Subcutaneous adipose tissue (tissue), 4 donors: ENCODE measurements around the gene ATG5. TPM values are rescaled to one million over a fixed set of nuclear protein-coding genes. Genes with fewer than 3 reads are reported as not detected.

Experiments used
- CTCF ChIP-seq: fragments of 450-650 bp; IDR thresholded peaks from one replicate; pipeline ENCODE4 v1.5.1; 2016; ENCODE audit warnings: low read depth, mild to moderate bottlenecking, control low read depth, antibody characterized with exemption, moderate library complexity
- total RNA-seq, 4 donors: library from RNA; depleted of rRNA; stranded (reverse); fragments of >200 nt; gene quantifications; one replicate each; pipeline ENCODE4 v1.1.0, GENCODE V29; 2016

The ATG5 gene
- total RNA-seq, 4 donors from 2014 or later, result 35.6 to 43.3 (median 38.2) TPM

- TF ChIP-seq CTCF, result no peak
Measured at GRCh38 chr6:106170030-106170791, 155.3 kb downstream of the ATG5 start.

- no peak for TF ChIP-seq CTCF
Measured at GRCh38 chr6:106169517-106169916, 156.0 kb downstream of the ATG5 start.

- TF ChIP-seq CTCF, result no peak
Measured at GRCh38 chr6:106168097-106168888, 157.3 kb downstream of the ATG5 start.

GRCh38 chr6:106167096-106167814, 158.3 kb downstream of the ATG5 start:
- no peak for TF ChIP-seq CTCF

- no peak for TF ChIP-seq CTCF
Measured at GRCh38 chr6:106165885-106166485, 159.6 kb downstream of the ATG5 start.

GRCh38 chr6:106163966-106164877, 161.3 kb downstream of the ATG5 start:
- no peak for TF ChIP-seq CTCF
